Vagina (tissue), 2 donors: ENCODE results near the gene TMEM163.

Source experiments
- POLR2A ChIP-seq, 2 donors: fragments of 450-650 bp; IDR thresholded peaks; one replicate each; pipeline ENCODE4 v1.6.1; 2017; ENCODE audit warnings: antibody characterized with exemption in 2 of 2, mild to moderate bottlenecking in 2 of 2, moderate library complexity in 2 of 2
- TF ChIP-seq, protein P1 (sequence below), 3 experiments: fragments of 450-650 bp in 2 of 3; fragments of 200-600 bp in 1 of 3; sonication (generic) in 1 of 3; IDR thresholded peaks; one replicate each; pipeline ENCODE4 v1.5.1; 2017 to 2019; ENCODE audit warnings: antibody characterized with exemption in 3 of 3, mild to moderate bottlenecking in 2 of 3, moderate library complexity in 2 of 3

DNA sequence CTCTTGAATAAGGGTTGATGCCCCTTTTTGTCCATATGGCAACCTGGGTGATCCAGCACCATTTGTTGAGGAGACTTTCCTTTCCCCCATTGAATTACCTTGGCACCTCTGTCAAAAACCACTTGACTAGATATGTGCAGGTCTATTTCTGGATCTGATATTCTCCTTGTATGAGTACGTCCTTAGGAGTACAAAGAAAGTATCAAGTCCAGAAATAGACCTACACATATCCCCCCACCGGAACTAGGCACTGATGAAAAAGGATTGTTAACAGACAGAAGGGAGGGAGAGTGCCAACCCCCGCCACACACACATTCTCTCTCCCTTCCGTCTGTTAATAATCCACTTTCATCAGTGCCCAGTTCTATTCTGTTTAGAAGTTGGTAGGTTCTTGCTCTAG lies 225.0 kb downstream of the TMEM163 start:
- TF ChIP-seq, protein P1, sequence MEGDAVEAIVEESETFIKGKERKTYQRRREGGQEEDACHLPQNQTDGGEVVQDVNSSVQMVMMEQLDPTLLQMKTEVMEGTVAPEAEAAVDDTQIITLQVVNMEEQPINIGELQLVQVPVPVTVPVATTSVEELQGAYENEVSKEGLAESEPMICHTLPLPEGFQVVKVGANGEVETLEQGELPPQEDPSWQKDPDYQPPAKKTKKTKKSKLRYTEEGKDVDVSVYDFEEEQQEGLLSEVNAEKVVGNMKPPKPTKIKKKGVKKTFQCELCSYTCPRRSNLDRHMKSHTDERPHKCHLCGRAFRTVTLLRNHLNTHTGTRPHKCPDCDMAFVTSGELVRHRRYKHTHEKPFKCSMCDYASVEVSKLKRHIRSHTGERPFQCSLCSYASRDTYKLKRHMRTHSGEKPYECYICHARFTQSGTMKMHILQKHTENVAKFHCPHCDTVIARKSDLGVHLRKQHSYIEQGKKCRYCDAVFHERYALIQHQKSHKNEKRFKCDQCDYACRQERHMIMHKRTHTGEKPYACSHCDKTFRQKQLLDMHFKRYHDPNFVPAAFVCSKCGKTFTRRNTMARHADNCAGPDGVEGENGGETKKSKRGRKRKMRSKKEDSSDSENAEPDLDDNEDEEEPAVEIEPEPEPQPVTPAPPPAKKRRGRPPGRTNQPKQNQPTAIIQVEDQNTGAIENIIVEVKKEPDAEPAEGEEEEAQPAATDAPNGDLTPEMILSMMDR (IDR thresholded peaks at IDR 0.05) = no peak
- no peak for TF ChIP-seq POLR2A (IDR thresholded peaks at IDR 0.05)
